ENCODE results near the gene EYS.

- TF ChIP-seq PPARG (CRISPR knock-in tag; conservative IDR thresholded peaks at IDR 0.05): no peak
- TF ChIP-seq BHLHE40 (IDR thresholded peaks at IDR 0.05; ENCODE audit: low read length): no peak
- TF ChIP-seq CHD4 (IDR thresholded peaks at IDR 0.05; ENCODE audit: borderline replicate concordance, low read length): no peak
- TF ChIP-seq CTCF (CRISPR knock-in tag; IDR thresholded peaks at IDR 0.05): no peak
- no peak for TF ChIP-seq ELF4 (CRISPR knock-in tag; IDR thresholded peaks at IDR 0.05; ENCODE audit: borderline replicate concordance)
- TF ChIP-seq ZNF362 (CRISPR knock-in tag; IDR thresholded peaks at IDR 0.05; ENCODE audit: borderline replicate concordance): no peak
- TF ChIP-seq, protein P1, sequence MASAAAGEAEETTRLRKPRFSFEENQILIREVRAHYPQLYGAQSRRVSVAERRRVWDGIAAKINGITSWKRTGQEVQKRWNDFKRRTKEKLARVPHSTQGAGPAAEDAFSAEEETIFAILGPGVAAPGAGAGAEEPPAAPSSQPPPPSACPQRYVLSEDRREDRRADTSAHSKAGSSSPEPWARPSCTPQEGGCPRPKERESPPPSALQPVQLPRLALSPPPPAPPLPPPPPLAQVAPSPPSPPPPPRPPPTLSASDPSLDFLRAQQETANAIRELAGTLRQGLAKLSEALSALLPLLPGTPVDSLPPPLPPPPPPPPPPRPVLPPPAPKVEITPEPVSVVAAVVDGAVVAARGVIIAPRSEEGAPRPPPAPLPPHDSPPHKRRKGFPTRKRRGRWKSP (CRISPR knock-in tag; IDR thresholded peaks at IDR 0.05): no peak
- TF ChIP-seq SIN3A (IDR thresholded peaks at IDR 0.05; ENCODE audit: borderline replicate concordance, low read depth, low read length): no peak
These were observed 1697.0 kb downstream of the EYS start for GRCh38 chr6:64010010-64010409.

All from HepG2 (cell line).